TTC549 (cell line): ENCODE measurements around the gene C5orf15.

Experiments used
- FAIRE-seq: peaks from 2 replicates; lab custom pipeline; 2012; peaks lifted over from hg19 to GRCh38; lab: Jason Lieb, UNC

The C5orf15 gene

GRCh38 chr5:133921069-133921468 lies 47.4 kb downstream of the C5orf15 start:
- FAIRE-seq, result no peak

GRCh38 chr5:133919148-133920136 lies 49.0 kb downstream of the C5orf15 start:
- FAIRE-seq, result no peak

- FAIRE-seq, result no peak
Measured at GRCh38 chr5:133918731-133919130, 49.7 kb downstream of the C5orf15 start.

GRCh38 chr5:133918316-133918715 lies 50.1 kb downstream of the C5orf15 start:
- no peak for FAIRE-seq

GRCh38 chr5:133917785-133918184 lies 50.6 kb downstream of the C5orf15 start:
- FAIRE-seq, result no peak

GRCh38 chr5:133916914-133917313 lies 51.5 kb downstream of the C5orf15 start:
- no peak for FAIRE-seq

- FAIRE-seq, result no peak
Measured at GRCh38 chr5:133916479-133916878, 51.9 kb downstream of the C5orf15 start.

GRCh38 chr5:133914434-133914833 lies 54.0 kb downstream of the C5orf15 start:
- FAIRE-seq, result no peak

GRCh38 chr5:133913413-133914155 lies 54.8 kb downstream of the C5orf15 start:
- no peak for FAIRE-seq

GRCh38 chr5:133912951-133913350 lies 55.5 kb downstream of the C5orf15 start:
- FAIRE-seq, result no peak

GRCh38 chr5:133910571-133910970 lies 57.9 kb downstream of the C5orf15 start:
- no peak for FAIRE-seq

- FAIRE-seq, result no peak
Measured at GRCh38 chr5:133909603-133910002, 58.8 kb downstream of the C5orf15 start.

GRCh38 chr5:133907075-133907474 lies 61.4 kb downstream of the C5orf15 start:
- no peak for FAIRE-seq

- FAIRE-seq, result no peak
Measured at GRCh38 chr5:133906303-133906702, 62.1 kb downstream of the C5orf15 start.
